Caco-2 (cell line): ENCODE measurements around the gene PET100. TPM values are rescaled to one million over a fixed set of nuclear protein-coding genes. Genes with fewer than 3 reads are reported as not detected.

Experiments
- BruUV-seq: library from RNA; stranded (reverse); fragments of 400-500 nt; replicated peaks from 2 replicates; lab custom pipeline; 2021; lab: Mats Ljungman, UMichigan
- CTCF ChIA-PET: fragments of 300-600 bp; sonication (Branson Sonifier 250); formaldehyde crosslinking; loops from one replicate; lab custom pipeline; 2022; ENCODE audit warnings: antibody characterized with exemption; lab: Charles Lee
- POLR2A ChIA-PET: fragments of 300-600 bp; sonication (Branson Sonifier 250); formaldehyde crosslinking; loops from one replicate; lab custom pipeline; 2022; ENCODE audit warnings: antibody characterized with exemption; lab: Charles Lee
- DNase-seq, 2 experiments: peaks; one replicate each; pipeline versions ENCODE4 v3.0.0 to v3.0.0-alpha.2; 2020 to 2022
- H3K27me3 ChIP-seq: replicated peaks from 2 replicates; pipeline ENCODE4 v1.6.0; 2011; ENCODE audit warnings: low read length; ENCODE audit not compliant: control insufficient read depth, insufficient read depth
- H3K36me3 ChIP-seq: 2 replicates; pipeline ENCODE4 v1.5.1; 2011; ENCODE audit warnings: low read length; ENCODE audit not compliant: control insufficient read depth, insufficient read depth
- H3K4me1 ChIP-seq: fragments of 250-450 bp; sonication (Bioruptor Pico); 2 replicates; pipeline ENCODE4 v1.5.1; 2020; ENCODE audit warnings: mild to moderate bottlenecking
- H3K4me3 ChIP-seq: 2 replicates; pipeline ENCODE4 v1.5.1; 2011; ENCODE audit warnings: low read depth, mild to moderate bottlenecking, control low read depth, low read length
- H3K9me3 ChIP-seq: fragments of 250-450 bp; sonication (Bioruptor Pico); 2 replicates; pipeline ENCODE4 v1.5.1; 2020; ENCODE audit warnings: mild to moderate bottlenecking, moderate library complexity
- H3K27ac Mint-ChIP-seq: one replicate; pipeline ENCODE4 v1.8.0; 2022; ENCODE audit warnings: mixed read lengths; ENCODE audit not compliant: unreplicated experiment
- H3K27me3 Mint-ChIP-seq: one replicate; pipeline ENCODE4 v1.8.0; 2022; ENCODE audit warnings: mixed read lengths; ENCODE audit not compliant: insufficient read depth, unreplicated experiment
- H3K36me3 Mint-ChIP-seq: one replicate; pipeline ENCODE4 v1.8.0; 2022; ENCODE audit warnings: mild to moderate bottlenecking, mixed read lengths; ENCODE audit not compliant: insufficient read depth, unreplicated experiment
- H3K4me1 Mint-ChIP-seq: one replicate; pipeline ENCODE4 v1.8.0; 2022; ENCODE audit warnings: low read depth, mixed read lengths; ENCODE audit not compliant: unreplicated experiment
- H3K4me3 Mint-ChIP-seq: one replicate; pipeline ENCODE4 v1.8.0; 2022; ENCODE audit warnings: mild to moderate bottlenecking, moderate library complexity, mixed read lengths; ENCODE audit not compliant: unreplicated experiment
- H3K9me3 Mint-ChIP-seq: one replicate; pipeline ENCODE4 v1.8.0; 2022; ENCODE audit warnings: mixed read lengths; ENCODE audit not compliant: unreplicated experiment
- intact Hi-C: fragments of 100-400 bp; cut with micrococcal nuclease; formaldehyde crosslinking; loops from one replicate; pipeline ENCODE4 v1.10.0; 2022; ENCODE audit not compliant: unreplicated experiment
- total RNA-seq: library from RNA; stranded (reverse); gene quantifications from 2 replicates; pipeline ENCODE4 v1.2.3, GENCODE V29; 2022
- TF ChIP-seq, protein P1 (sequence below), 2 experiments: fragments of 200-600 bp in 1 of 2; IDR thresholded peaks; 1 replicate in 1 of 2; 2 replicates in 1 of 2; pipeline versions ENCODE4 v1.5.1 to v1.8.0; 2011 to 2022; ENCODE audit warnings: antibody characterized with exemption in 1 of 2, control low read depth in 1 of 2, inconsistent platforms in 1 of 2, low read depth in 1 of 2, low read length in 1 of 2, mild to moderate bottlenecking in 1 of 2, moderate library complexity in 1 of 2; ENCODE audit not compliant: insufficient read depth in 1 of 2, severe bottlenecking in 1 of 2, unreplicated experiment in 1 of 2

The PET100 gene
- total RNA-seq, 1 experiment from 2014 or later: 139 TPM

- H3K27me3 Mint-ChIP-seq: peaks cover 3% of the 10 kb centered on the region
- intact Hi-C loops: no loop called here
- POLR2A ChIA-PET: interaction anchor here (0.6 kb wide), 1 partner anchor 921 kb away, joined by 4 read pairs; no protein-coding TSS in a partner anchor
- H3K4me1 Mint-ChIP-seq: no peaks in the 10 kb centered on the region
- no peak overlapping the region for H3K4me3 Mint-ChIP-seq
- peaks cover 10% of the 10 kb centered on the region for H3K9me3 Mint-ChIP-seq
- H3K4me3 ChIP-seq: no peak overlapping the region
- no peak for DNase-seq
- BruUV-seq: no TSS peak
- CTCF ChIA-PET: interaction anchor here (0.7 to 1.5 kb wide), 2 partner anchors 109 to 110 kb away, joined by 3 read pairs; no protein-coding TSS in a partner anchor
- TF ChIP-seq, protein P1, sequence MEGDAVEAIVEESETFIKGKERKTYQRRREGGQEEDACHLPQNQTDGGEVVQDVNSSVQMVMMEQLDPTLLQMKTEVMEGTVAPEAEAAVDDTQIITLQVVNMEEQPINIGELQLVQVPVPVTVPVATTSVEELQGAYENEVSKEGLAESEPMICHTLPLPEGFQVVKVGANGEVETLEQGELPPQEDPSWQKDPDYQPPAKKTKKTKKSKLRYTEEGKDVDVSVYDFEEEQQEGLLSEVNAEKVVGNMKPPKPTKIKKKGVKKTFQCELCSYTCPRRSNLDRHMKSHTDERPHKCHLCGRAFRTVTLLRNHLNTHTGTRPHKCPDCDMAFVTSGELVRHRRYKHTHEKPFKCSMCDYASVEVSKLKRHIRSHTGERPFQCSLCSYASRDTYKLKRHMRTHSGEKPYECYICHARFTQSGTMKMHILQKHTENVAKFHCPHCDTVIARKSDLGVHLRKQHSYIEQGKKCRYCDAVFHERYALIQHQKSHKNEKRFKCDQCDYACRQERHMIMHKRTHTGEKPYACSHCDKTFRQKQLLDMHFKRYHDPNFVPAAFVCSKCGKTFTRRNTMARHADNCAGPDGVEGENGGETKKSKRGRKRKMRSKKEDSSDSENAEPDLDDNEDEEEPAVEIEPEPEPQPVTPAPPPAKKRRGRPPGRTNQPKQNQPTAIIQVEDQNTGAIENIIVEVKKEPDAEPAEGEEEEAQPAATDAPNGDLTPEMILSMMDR (IDR thresholded peaks at IDR 0.05; ENCODE audit: insufficient read depth in 1 of 2, low read depth in 1 of 2, low read length in 1 of 2, severe bottlenecking in 1 of 2, unreplicated experiment in 1 of 2): no peak
- peaks cover 16% of the 10 kb centered on the region for H3K36me3 Mint-ChIP-seq
- H3K4me1 ChIP-seq: peaks cover 10% of the 10 kb centered on the region; the same call in 1 of the 2 replicates
- no peaks in the 10 kb centered on the region for H3K36me3 ChIP-seq
- H3K27me3 ChIP-seq: no peaks in the 10 kb centered on the region
- no peaks in the 10 kb centered on the region for H3K9me3 ChIP-seq
- H3K27ac Mint-ChIP-seq: no peak overlapping the region
Measured at GRCh38 chr19:7677669-7678311, 48.2 kb downstream of the PET100 start.

- H3K27me3 Mint-ChIP-seq: peaks cover 3% of the 10 kb centered on the region
- TF ChIP-seq, protein P1 (IDR thresholded peaks at IDR 0.05; ENCODE audit: insufficient read depth in 1 of 2, low read depth in 1 of 2, low read length in 1 of 2, severe bottlenecking in 1 of 2, unreplicated experiment in 1 of 2): peak; percentile 12 to 34
- intact Hi-C loops: no loop called here
- Histone ChIP-seq H3K4me1 (peaks cover 10% of the 10 kb centered on the region; the same call in 1 of the 2 replicates), H3K36me3 (no peaks in the 10 kb centered on the region), H3K4me3 (no peak overlapping the region), H3K9me3 (no peaks in the 10 kb centered on the region), H3K27me3 (no peaks in the 10 kb centered on the region)
- peaks cover 6% of the 10 kb centered on the region for H3K36me3 Mint-ChIP-seq
- peak overlapping the region; percentile 82 for H3K4me3 Mint-ChIP-seq
- ChIA-PET POLR2A (no interaction called here), CTCF (interaction anchor here (0.7 kb wide), 1 partner anchor 190 kb away, joined by 4 read pairs; no protein-coding TSS in a partner anchor)
- H3K4me1 Mint-ChIP-seq: no peaks in the 10 kb centered on the region
- peaks cover 9% of the 10 kb centered on the region for H3K9me3 Mint-ChIP-seq
- BruUV-seq: no TSS peak
- no peak overlapping the region for H3K27ac Mint-ChIP-seq
- peak; percentile 54 to 64 for DNase-seq
Measured at GRCh38 chr19:7678971-7679751, 49.6 kb downstream of the PET100 start.
